Heart left ventricle (tissue), 16 donors: Measurements from ENCODE around the gene CAPRIN2. TPM values are rescaled to one million over a fixed set of nuclear protein-coding genes. Genes with fewer than 3 reads are reported as not detected.
A peak's percentile ranks its signal among the peaks of the same experiment; 100 is the strongest.

Experiments used
- ATAC-seq, 4 donors: fragments of 200-7000 bp; cut with Tn5 transposase; one replicate each; pipeline ENCODE4 v1.9.1; 2020 to 2022; ENCODE audit warnings: moderate library complexity in 4 of 4, mild to moderate bottlenecking in 3 of 4, moderate number of reproducible peaks in 1 of 4
- DNase-seq, 5 donors: peaks; one replicate each; pipeline ENCODE4 v3.0.0-alpha.2; 2020
- H3K27ac ChIP-seq, 12 donors: fragments of 200-600 bp; sonication (generic) in 4 of 12; one replicate each; pipeline versions ENCODE4 v1.5.0 to v1.8.0; 2016 to 2022; ENCODE audit warnings: mild to moderate bottlenecking in 2 of 12
- H3K27me3 ChIP-seq, 9 donors: fragments of 200-600 bp; sonication (generic) in 2 of 9; one replicate each; pipeline versions ENCODE4 v1.5.1 to v1.8.0; 2016 to 2022; ENCODE audit warnings: mild to moderate bottlenecking in 3 of 9
- H3K36me3 ChIP-seq, 9 donors: fragments of 200-600 bp; sonication (generic) in 2 of 9; one replicate each; pipeline versions ENCODE4 v1.5.0 to v1.8.0; 2018 to 2022; ENCODE audit warnings: mild to moderate bottlenecking in 2 of 9
- H3K4me1 ChIP-seq, 12 donors: fragments of 200-600 bp; sonication (generic) in 4 of 12; one replicate each; pipeline versions ENCODE4 v1.5.0 to v1.8.0; 2016 to 2022; ENCODE audit warnings: mild to moderate bottlenecking in 3 of 12
- H3K4me3 ChIP-seq, 12 donors: fragments of 200-600 bp; sonication (generic) in 4 of 12; one replicate each; pipeline versions ENCODE4 v1.5.0 to v1.8.0; 2017 to 2022; ENCODE audit warnings: mild to moderate bottlenecking in 9 of 12, moderate library complexity in 4 of 12
- H3K9me3 ChIP-seq, 12 donors: fragments of 200-600 bp; sonication (generic) in 4 of 12; one replicate each; pipeline versions ENCODE4 v1.5.0 to v1.8.0; 2016 to 2022; ENCODE audit warnings: mild to moderate bottlenecking in 1 of 12
- CTCF ChIP-seq, 12 donors: fragments of 200-600 bp; sonication (generic) in 4 of 12; IDR thresholded peaks; one replicate each; pipeline versions ENCODE4 v1.5.0 to v1.8.0; 2018 to 2022; ENCODE audit warnings: antibody characterized with exemption in 12 of 12, mild to moderate bottlenecking in 5 of 12
- POLR2A ChIP-seq, 2 donors: fragments of 450-650 bp; IDR thresholded peaks; one replicate each; pipeline ENCODE4 v1.6.1; 2017; ENCODE audit warnings: antibody characterized with exemption in 2 of 2, mild to moderate bottlenecking in 2 of 2, moderate library complexity in 2 of 2
- WGBS, 4 donors: extraction: QIAGEN DNeasy Blood & Tissue Kit in 2 of 4; methylation state at CpG; one replicate each; pipeline versions ENCODE4 v1.1.5 to v1.1.7; 2013 to 2018; 5-methylcytosine and 5-hydroxymethylcytosine counted together
- intact Hi-C, 10 donors: fragments of 100-400 bp; cut with DNase I; formaldehyde crosslinking; loops; one replicate each; pipeline versions ENCODE4 v1.11.1 to v1.14.2; 2022
- polyA plus RNA-seq, 2 donors: library from polyadenylated mRNA; stranded (reverse); fragments of 200-250 nt; gene quantifications; one replicate each; pipeline ENCODE4 v1.2.3, GENCODE V29; 2013
- total RNA-seq, 9 donors: library from RNA; depleted of rRNA in 2 of 9; stranded (reverse); fragments of >200 nt in 2 of 9; fragmentation: NEBNext Ultra II Directional in 3 of 9; extraction: Animal tissue kit (Norgen Biotek cat#: 25700) in 3 of 9; gene quantifications; one replicate each; pipeline versions ENCODE4 v1.1.0 to v1.2.4, GENCODE V29; 2016 to 2023
- donor health status: ischemic (EF 13 %, LVEDD 7.1; RV severe dilation, severe dysfunction).
- donor health status: healthy with polysubstance abuse.
- donor health status: DM: no; HTN: yes; CAD: no.
- donor health status: DM: no; HTN: no; CAD: no.
- donor health status: ischemic (EF 25% LVEDD 6.9; RV normal size, moderate dysfunction).
- donor health status: ischemic (EF 25% LVEDD 5.7; RV mildly dilated, moderate dysfunction).
- donor health status: healthy.
- donor health status: DM: yes; HTN: yes; CAD: no.
- donor health status: ischemic (EF 35%, LVEDD 5.7; RV mildly dilated, moderate dysfunction).
- donor health status: nonischemic (EF 11% LVEDD 7.7; RV severe dilation, severe dysfunction).
- donor health status: DM: yes; HTN: yes; CAD: no.
- donor health status: PGD.
- donor health status: ischemic (EF 29% LVEDD 5.4; RV normal size, mild dysfunction).
- donor health status: nonischemic (EF 23%, LVEDD 6.1; RV moderate dilation, normal function).

Gene CAPRIN2
- total and polyA plus RNA-seq, 11 donors: 9.9 to 33.6 (median 29.0) TPM

- peaks cover 0 to 27% (median 13%) of the 10 kb centered on the region in 12 donors for H3K4me1 ChIP-seq
- H3K4me3 ChIP-seq: no peak overlapping the region
- TF ChIP-seq POLR2A (IDR thresholded peaks at IDR 0.05) (no peak), CTCF (IDR thresholded peaks at IDR 0.05) (no peak)
- H3K27ac ChIP-seq: peak overlapping the region in 2 of 12 donors; percentile 89 to 93
- H3K36me3 ChIP-seq: no peaks in the 10 kb centered on the region
- DNase-seq (no peak), ATAC-seq (no peak)
- WGBS, 4 donors: 91 to 95% (median 94%) methylated on average over 10 of the region's 10 CpGs
- no peaks in the 10 kb centered on the region for H3K27me3 ChIP-seq
- intact Hi-C loops: loop anchor here in 5 of 10 donors (5.0 kb wide), 3 partner anchors 41 to 59 kb away; partner anchors contain the start of gene IPO8 (in 1 of the 5)
- H3K9me3 ChIP-seq: peaks cover 0 to 5% (median 0%) of the 10 kb centered on the region in 12 donors
Measured at GRCh38 chr12:30756074-30756473, 1.3 kb upstream of the CAPRIN2 start.

- ATAC-seq (no peak), DNase-seq (no peak)
- Histone ChIP-seq H3K4me1 (peaks cover 0 to 30% (median 13%) of the 10 kb centered on the region in 12 donors), H3K4me3 (peak overlapping the region; percentile 59 to 99 (median 82)), H3K9me3 (no peaks in the 10 kb centered on the region), H3K27ac (peak overlapping the region; percentile 75 to 93 (median 88)), H3K27me3 (no peaks in the 10 kb centered on the region), H3K36me3 (peaks cover 0 to 3% (median 0%) of the 10 kb centered on the region in 9 donors)
- intact Hi-C loops: loop anchor here in 7 of 10 donors (2.0 to 5.0 kb wide), 6 partner anchors 42 to 61 kb away; partner anchors contain the start of gene IPO8 (in 2 of the 7)
- TF ChIP-seq POLR2A (IDR thresholded peaks at IDR 0.05) (no peak), CTCF (IDR thresholded peaks at IDR 0.05) (no peak)
- 14 to 20% (median 16%) methylated on average over 7 of the region's 7 CpGs for WGBS, 4 donors
Measured at GRCh38 chr12:30755395-30755762, 628 bp upstream of the CAPRIN2 start.

- H3K4me3 ChIP-seq: peak overlapping the region; percentile 59 to 99 (median 82)
- TF ChIP-seq CTCF (IDR thresholded peaks at IDR 0.05) (no peak), POLR2A (IDR thresholded peaks at IDR 0.05) (no peak)
- peaks cover 0 to 30% (median 13%) of the 10 kb centered on the region in 12 donors for H3K4me1 ChIP-seq
- 0 to 1% (median 0%) methylated on average over 6 to 40 of the region's 40 CpGs for WGBS, 4 donors
- DNase-seq: no peak
- intact Hi-C loops: loop anchor here in 7 of 10 donors (2.0 to 5.0 kb wide), 8 partner anchors 43 to 62 kb away; partner anchors contain the start of gene IPO8 (in 3 of the 7)
- H3K27ac ChIP-seq: peak overlapping the region; percentile 56 to 93 (median 87)
- H3K36me3 ChIP-seq: peaks cover 0 to 4% (median 0%) of the 10 kb centered on the region in 9 donors
- peak in 2 of 4 donors; percentile 10 to 16 for ATAC-seq
- no peaks in the 10 kb centered on the region for H3K27me3 ChIP-seq
- no peaks in the 10 kb centered on the region for H3K9me3 ChIP-seq
Measured at GRCh38 chr12:30754383-30754749, 385 bp downstream of the CAPRIN2 start.

GRCh38 chr12:30753751-30754382, 884 bp downstream of the CAPRIN2 start:
- intact Hi-C loops: loop anchor here in 7 of 10 donors (2.0 to 5.0 kb wide), 8 partner anchors 43 to 62 kb away; partner anchors contain the start of gene IPO8 (in 3 of the 7)
- Histone ChIP-seq H3K4me1 (peaks cover 0 to 30% (median 13%) of the 10 kb centered on the region in 12 donors), H3K9me3 (no peaks in the 10 kb centered on the region), H3K27me3 (no peaks in the 10 kb centered on the region), H3K27ac (peak overlapping the region; percentile 56 to 93 (median 87)), H3K4me3 (peak overlapping the region; percentile 59 to 99 (median 82)), H3K36me3 (peaks cover 0 to 4% (median 0%) of the 10 kb centered on the region in 9 donors)
- DNase-seq (no peak), ATAC-seq (no peak)
- 12 to 17% (median 13%) methylated on average over 18 of the region's 18 CpGs for WGBS, 4 donors
- TF ChIP-seq POLR2A (IDR thresholded peaks at IDR 0.05) (no peak), CTCF (IDR thresholded peaks at IDR 0.05) (no peak)
